M059J (cell line): ENCODE data around the gene PHF20. TPM values are rescaled to one million over a fixed set of nuclear protein-coding genes. Genes with fewer than 3 reads are reported as not detected.
"Not testable (repeated sequence)": the region's sequence is repeated elsewhere in the genome, so short reads cannot be mapped to it uniquely, and the experiment has no call there.

Experiments
- DNase-seq: peaks from one replicate; pipeline ENCODE4 v3.0.0-alpha.2; 2012; ENCODE audit warnings: low read depth
- total RNA-seq: library from RNA; depleted of rRNA; stranded (reverse); fragments of >200 nt; shearing (Covaris generic); gene quantifications from 2 replicates; pipeline ENCODE4 v1.2.3, GENCODE V29; 2014; rRNA removed

The PHF20 gene
- total RNA-seq = 23.4 and 57.6 TPM in 2 replicates

- DNase-seq = peak; percentile 96
These were observed at the start of gene PHF20 for GRCh38 chr20:35771689-35772562. Gene PHF20, plus strand, starts transcription at chr20:35772015. Its CDS starts 29,508 bp downstream, at chr20:35801523.

GRCh38 chr20:35723275-35723639 lies 48.6 kb upstream of the PHF20 start:
- DNase-seq = not testable (repeated sequence)

- DNase-seq = not testable (repeated sequence)
These were observed 48.0 kb upstream of the PHF20 start for GRCh38 chr20:35723652-35724320.

DNA sequence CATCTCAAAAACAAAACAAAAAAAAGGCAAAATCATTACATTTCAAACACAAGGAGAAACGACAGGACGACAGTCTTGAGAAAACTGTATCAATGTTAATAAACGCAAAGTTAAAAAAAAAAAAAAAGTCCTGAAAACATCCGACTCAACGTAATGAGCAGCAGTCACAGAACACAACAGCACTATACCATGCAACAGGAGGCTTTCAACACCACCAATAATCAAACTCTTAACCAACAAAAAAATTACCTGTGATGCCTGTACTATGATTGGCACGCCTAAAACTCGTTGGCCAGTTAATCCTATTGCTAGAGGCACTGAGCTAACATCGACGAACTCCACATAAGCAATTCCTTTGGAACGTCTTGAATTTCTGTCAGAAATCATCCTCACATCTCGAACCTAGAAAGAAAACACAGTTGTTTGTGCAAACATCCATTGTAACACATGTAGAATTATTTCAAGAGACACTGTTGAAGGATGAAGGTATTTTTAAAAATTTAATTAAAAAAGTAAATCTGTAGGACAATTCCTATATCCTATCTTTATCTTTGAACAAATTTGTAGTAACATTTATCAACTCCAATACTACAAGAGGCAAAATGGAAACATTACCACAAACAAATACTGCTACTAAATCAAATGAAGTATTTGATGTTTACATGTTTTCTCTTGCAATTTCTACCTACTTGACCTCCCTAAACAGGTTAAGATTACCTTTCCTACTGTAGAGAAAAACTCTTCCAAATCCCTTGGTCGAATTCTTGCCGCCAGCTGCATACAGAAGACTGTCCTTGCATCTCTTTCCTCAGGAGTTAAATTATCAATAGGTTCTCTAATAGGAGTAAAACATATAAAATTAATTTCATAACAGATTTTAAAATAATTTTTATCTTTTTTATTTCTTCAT lies 47.2 kb upstream of the PHF20 start:
- DNase-seq = no peak

GRCh38 chr20:35726842-35727711 lies 44.7 kb upstream of the PHF20 start:
- DNase-seq = no peak

DNA sequence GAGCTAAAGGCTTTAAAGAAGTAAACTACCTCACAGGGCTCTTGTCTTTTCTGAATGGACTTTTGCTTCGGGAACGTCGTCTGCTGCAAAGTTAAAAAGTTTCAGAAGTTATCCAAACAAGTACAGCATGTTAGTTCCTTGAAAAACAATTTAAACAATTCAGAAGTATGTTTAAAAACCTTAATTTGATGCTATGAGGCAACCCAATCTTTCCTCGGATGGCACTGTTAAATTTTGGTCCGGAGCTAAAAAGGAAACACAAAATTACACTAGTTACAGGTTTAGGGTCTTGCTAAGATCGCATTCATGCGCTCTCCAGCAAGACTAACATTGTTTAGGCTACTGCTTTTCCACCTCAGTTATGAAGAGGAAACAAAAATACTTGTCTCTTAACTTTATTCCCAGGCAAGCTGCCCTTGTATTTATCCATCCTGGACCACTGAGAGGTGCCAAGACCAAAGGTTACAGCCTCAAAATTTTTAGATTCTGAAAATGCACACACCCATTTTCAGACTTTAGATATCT lies 42.5 kb upstream of the PHF20 start:
- no peak for DNase-seq

GRCh38 chr20:35729836-35730582 lies 41.8 kb upstream of the PHF20 start:
- no peak for DNase-seq

DNA sequence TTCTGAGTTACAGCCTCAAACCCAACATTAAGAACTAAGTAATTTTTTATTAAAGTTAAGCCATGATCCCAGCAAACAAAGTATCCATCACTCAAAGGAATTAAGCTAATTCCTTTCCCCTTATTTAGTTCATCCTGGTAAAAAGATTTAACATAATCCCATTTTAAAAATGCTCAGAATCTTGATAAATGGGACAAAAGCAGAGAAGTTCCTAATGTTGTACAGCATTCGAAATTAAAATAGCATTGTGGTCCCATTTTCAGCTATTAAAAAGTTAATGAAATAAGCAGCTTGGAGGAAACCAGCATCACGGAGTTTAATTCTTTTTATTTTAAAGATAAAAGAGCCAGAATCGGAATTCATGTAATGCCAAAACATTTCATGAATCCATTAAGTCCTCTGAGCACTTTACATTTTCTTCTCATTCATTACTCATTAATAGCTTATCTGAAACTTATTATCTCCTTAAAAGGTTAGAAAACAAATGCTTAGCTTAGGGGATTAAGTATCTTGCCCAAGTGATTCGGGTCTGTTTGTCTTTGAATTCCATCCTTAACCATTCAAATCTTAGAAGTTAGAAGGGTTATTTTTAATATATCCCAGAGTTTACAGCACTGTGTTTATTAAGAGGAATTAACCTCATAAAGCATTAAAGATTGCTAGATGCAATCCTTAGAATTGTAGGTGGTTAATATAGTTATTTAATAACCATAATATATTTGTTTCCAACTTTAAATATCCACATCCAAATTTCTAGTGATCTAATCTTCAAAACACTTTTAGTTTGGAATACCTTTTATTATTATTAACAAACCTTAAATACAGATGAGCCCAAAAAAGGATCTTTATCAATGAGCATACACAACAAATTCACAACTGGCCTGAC lies 41.0 kb upstream of the PHF20 start:
- no peak for DNase-seq

GRCh38 chr20:35731469-35731788 lies 40.4 kb upstream of the PHF20 start:
- DNase-seq = no peak

DNA sequence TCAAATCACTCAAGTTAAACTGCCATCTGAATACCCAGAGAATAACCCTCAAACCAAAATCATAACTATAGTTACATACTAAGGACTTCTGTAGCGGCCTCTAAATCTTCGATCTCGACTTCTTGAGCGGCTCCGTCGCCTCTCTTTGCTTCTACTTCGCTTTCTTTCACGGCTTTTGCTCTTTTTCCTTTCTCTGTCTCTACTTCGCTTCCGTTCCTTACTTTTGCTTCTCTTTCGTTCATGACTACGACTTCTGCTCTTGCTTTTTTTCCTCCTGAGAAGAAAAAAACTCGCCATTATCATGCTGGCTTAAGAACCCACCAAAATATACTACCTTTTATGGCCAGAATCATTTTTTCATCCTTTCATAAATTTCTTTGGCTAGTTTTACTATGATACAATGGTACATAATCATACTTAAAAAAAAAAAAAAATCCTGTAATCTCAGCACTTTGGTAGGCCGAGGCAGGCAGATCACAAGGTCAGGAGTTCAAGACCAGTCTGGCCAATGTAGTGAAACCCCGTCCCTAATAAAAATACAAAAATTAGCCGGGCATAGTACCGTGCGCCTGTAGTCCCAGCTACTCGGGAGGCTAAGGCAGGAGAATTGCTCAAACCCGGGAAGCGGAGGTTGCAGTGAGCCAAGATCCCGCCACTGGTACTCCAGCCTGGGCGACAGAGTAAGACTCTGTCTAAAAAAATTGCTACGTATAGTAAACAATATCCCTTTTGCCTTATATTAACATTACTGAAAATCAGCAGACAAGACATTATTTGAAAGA lies 39.8 kb upstream of the PHF20 start:
- no peak for DNase-seq

DNA sequence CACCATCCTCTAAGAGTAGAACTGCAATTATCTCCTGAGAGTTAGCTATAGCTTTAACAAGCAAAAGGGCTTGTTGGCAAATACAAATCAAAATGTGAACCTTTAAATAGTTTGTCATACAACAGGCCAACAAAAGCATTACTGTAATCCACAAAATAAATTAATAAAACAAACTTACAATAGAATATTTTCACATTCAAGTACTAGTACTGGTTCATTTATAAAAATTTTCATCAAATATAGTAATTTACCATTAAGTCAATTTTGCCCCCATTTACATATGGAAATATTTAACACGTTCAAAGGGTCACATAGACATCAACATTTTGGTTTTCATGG lies 39.2 kb upstream of the PHF20 start:
- DNase-seq = no peak

GRCh38 chr20:35734374-35734773 lies 37.4 kb upstream of the PHF20 start:
- no peak for DNase-seq

GRCh38 chr20:35734777-35735649 lies 36.8 kb upstream of the PHF20 start:
- no peak for DNase-seq

- no peak for DNase-seq
These were observed 35.9 kb upstream of the PHF20 start for GRCh38 chr20:35735826-35736470.

GRCh38 chr20:35737865-35738333 lies 33.9 kb upstream of the PHF20 start:
- DNase-seq = no peak

GRCh38 chr20:35738410-35739179 lies 33.2 kb upstream of the PHF20 start:
- no peak for DNase-seq
